Astrocyte of the cerebellum (primary cell): ENCODE data around the gene EMX1.

ENCODE experiments used
- DNase-seq: peaks from one replicate; pipeline ENCODE4 v3.0.0-alpha.2; 2011; ENCODE audit warnings: low read depth
- H3K4me3 ChIP-seq: 2 replicates; pipeline ENCODE4 v1.5.1; 2011; ENCODE audit warnings: mild to moderate bottlenecking, low read depth, low read length, moderate library complexity
- CTCF ChIP-seq: IDR thresholded peaks from 2 replicates; pipeline ENCODE4 v1.5.1; 2012; ENCODE audit warnings: low read length, low read depth, moderate library complexity, mild to moderate bottlenecking; ENCODE audit errors: missing control alignments
- in situ Hi-C: cut with HindIII; loops from 2 replicates; pipeline ENCODE4 v1.10.0; 2017; ENCODE audit warnings: low sequenced_read_pairs

Gene EMX1

DNA sequence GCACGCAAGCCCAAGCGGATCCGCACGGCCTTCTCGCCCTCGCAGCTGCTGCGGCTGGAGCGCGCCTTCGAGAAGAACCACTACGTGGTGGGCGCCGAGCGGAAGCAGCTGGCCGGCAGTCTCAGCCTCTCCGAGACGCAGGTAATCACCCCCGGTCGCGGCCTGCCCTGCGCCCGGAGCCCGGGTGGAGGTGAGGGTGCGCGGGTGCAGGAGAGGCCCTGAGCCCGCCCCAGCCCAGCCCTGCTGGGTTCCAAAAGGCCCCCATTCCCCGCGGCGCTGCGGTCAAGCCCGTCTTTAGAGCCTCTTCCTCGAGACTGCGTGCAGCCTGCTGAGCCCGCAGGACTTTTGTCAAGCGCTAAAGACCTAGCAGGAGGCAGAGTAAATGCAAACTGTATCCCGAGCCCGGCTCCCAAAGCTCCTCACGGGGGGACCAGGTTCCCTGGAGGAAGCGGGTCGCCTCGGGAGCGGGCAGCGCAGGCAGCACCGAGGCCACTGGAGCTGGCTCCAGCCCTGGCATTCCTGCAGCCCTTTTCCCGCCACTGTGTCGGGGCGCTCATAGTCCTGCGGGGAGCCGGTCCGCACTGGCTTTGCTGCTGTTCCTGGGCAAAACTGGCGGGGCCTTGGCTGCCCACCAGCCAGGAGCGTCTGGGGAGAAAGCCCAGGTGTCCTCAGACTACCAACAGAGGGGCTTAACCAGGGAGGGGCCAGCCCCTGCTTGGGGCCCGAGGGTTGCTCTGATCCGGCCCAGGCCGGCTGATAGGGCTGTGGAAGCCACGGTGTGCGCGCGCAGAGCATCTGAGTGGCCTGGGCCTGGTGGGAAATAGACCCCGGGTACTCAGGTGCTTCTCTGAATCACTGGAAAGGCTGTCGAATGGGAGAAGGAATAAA lies 7.3 kb downstream of the EMX1 start:
- no peak overlapping the region for H3K4me3 ChIP-seq
- no peak for TF ChIP-seq CTCF
- in situ Hi-C loops, result no loop called here
- no peak for DNase-seq

GRCh38 chr2:72925328-72925943 lies 8.1 kb downstream of the EMX1 start:
- no peak overlapping the region for H3K4me3 ChIP-seq
- DNase-seq, result no peak
- in situ Hi-C loops, result no loop called here
- no peak for TF ChIP-seq CTCF

GRCh38 chr2:72926368-72926767 lies 9.0 kb downstream of the EMX1 start:
- DNase-seq, result no peak
- TF ChIP-seq CTCF, result no peak

DNA sequence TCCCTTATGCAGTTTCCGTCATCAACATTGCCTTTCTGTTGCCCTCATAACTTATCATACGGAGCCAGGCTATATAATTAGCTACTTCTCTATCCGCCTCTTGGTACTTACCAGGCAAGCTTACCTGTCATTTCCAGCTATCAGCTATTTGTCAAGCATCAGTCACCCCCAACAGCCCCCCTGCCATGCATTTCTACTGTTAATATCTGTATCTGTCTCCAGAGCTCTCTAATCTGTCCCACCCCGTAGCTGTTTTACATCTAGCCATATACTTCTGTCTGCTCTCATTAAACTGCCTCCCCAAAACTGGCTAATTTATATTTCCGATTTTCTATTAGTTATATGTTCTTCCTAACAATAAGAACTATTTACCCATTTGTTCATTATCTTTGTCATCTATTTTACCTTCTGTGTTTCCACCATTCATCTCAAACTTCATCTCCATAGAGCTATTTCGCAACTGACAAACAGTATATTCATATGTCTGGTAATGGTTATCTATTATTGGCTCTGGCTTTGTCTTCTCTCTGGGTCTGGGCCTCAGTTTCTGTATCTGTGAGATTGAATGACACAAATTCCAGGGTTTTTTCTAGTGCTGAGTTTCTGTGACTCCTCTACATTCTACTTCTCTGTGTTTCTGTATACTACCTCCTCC lies 9.6 kb downstream of the EMX1 start:
- no peak for TF ChIP-seq CTCF
- no peak for DNase-seq
- in situ Hi-C loops, result no loop called here
- H3K4me3 ChIP-seq, result no peak overlapping the region

More at GRCh38 chr2:72926368-72926767, 9.0 kb downstream of the EMX1 start:
- no peak overlapping the region for H3K4me3 ChIP-seq
- in situ Hi-C loops, result no loop called here

- no peak for TF ChIP-seq CTCF
- no peak overlapping the region for H3K4me3 ChIP-seq
- no peak for DNase-seq
- in situ Hi-C loops, result no loop called here
Measured at GRCh38 chr2:72927619-72928550, 10.6 kb downstream of the EMX1 start.

DNA sequence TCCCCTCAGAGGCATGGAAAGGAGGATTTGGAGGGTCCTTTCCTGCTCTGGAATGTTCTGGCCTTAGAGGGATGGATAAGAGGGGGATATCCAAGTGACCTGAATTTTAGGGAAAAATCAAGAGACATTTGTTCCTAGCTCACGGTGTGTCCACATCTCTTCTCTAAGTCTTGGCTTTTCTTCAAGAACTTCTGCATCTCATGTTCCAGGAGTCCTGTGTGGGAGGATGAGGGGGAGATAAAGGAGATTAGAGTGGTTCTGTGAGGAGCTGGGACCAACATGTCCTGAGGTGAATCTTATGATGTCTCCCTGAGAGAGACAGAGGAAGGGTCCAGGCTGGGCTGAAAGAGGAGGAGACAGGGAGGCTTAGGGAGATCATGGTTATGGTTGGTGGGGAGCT lies 11.7 kb downstream of the EMX1 start:
- TF ChIP-seq CTCF, result no peak
- in situ Hi-C loops, result no loop called here
- no peak for DNase-seq
- H3K4me3 ChIP-seq, result no peak overlapping the region
